ENCODE measurements around the gene CLEC16A. TPM values are rescaled to one million over a fixed set of nuclear protein-coding genes. Genes with fewer than 3 reads are reported as not detected.

The CLEC16A gene
- total and polyA plus RNA-seq, 9 of the 15 experiments (the other 6 are each of a cell fraction or from before 2014, with no cell fraction given) = 1.00 to 22.3 (median 10.0) TPM

GRCh38 chr16:11193494-11193893 lies 249.1 kb downstream of the CLEC16A start (continued):
- no peak for TF ChIP-seq FOXP4 (CRISPR knock-in tag; IDR thresholded peaks at IDR 0.05; ENCODE audit: borderline replicate concordance)

- DNase-seq (ENCODE audit: extremely low read depth in 1 of 4, low spot score in 3 of 4) (no peak), ATAC-seq (no peak), FAIRE-seq (no peak)
- Histone ChIP-seq H3K4me1 (replicated peaks in 1 of 2; ENCODE audit: control insufficient read depth in 2 of 2, insufficient read depth in 2 of 2, low read length in 2 of 2) (peaks cover 14 to 28% of the 10 kb centered on the region in 2 experiments), H3K4me2 (ENCODE audit: insufficient read depth, low read length) (no peak overlapping the region), H3K36me3 (ENCODE audit: control insufficient read depth, insufficient read depth, low read length) (no peaks in the 10 kb centered on the region), H4K20me1 (replicated peaks; ENCODE audit: control insufficient read depth, insufficient read depth, low read length) (no peaks in the 10 kb centered on the region), H3K9me3 (replicated peaks; ENCODE audit: control insufficient read depth, insufficient read depth, low read depth, low read length) (no peaks in the 10 kb centered on the region), H3K4me3 (no peak overlapping the region), H3K9ac (ENCODE audit: insufficient read depth in 1 of 2, low read depth in 2 of 2, low read length in 2 of 2) (no peak overlapping the region), H3K9me1 (ENCODE audit: control insufficient read depth, insufficient read depth, low read length) (no peaks in the 10 kb centered on the region), H3K27me3 (ENCODE audit: control insufficient read depth in 2 of 2, insufficient read depth in 2 of 2, low read length in 2 of 2) (no peaks in the 10 kb centered on the region), H3K79me2 (ENCODE audit: control insufficient read depth, insufficient read depth, low read length) (no peaks in the 10 kb centered on the region), H3K27ac (ENCODE audit: extremely low read depth, low read depth, low read length) (no peak overlapping the region), H2AFZ (ENCODE audit: low read depth, low read length) (peak overlapping the region; percentile 1; the same call in 1 of the 2 replicates)
- ChIA-PET POLR2A (interaction anchor here (0.6 to 1.8 kb wide), 6 partner anchors 11 to 175 kb away, joined by 3 to 7 read pairs (median 4); partner anchors contain the start of gene SOCS1), CTCF (ENCODE audit: low intra/inter-chr PET ratio) (no interaction called here)
- intact Hi-C loops (cut with micrococcal nuclease) = no loop called here
- no TSS peak for BruUV-seq (replicated peaks)
- 63% methylated on average over 5 of the region's 5 CpGs for WGBS (ENCODE audit: insufficient coverage, low coverage, missing lambda C conversion rate)
- in situ Hi-C loops (cut with MboI) = no loop called here
- TF ChIP-seq YY1 (IDR thresholded peaks at IDR 0.05; ENCODE audit: borderline replicate concordance in 1 of 3, control insufficient read depth in 1 of 3, extremely low read depth in 1 of 3, insufficient read depth in 3 of 3, insufficient read length in 1 of 3, insufficient replicate concordance in 2 of 3, low read depth in 1 of 3, low read length in 2 of 3) (peak in 1 of 3 experiments; percentile 34), MAZ (CRISPR knock-in tag; conservative IDR thresholded peaks at IDR 0.05 in 1 of 2, IDR thresholded peaks at IDR 0.05 in 1 of 2) (no peak), KDM2B (CRISPR knock-in tag; IDR thresholded peaks at IDR 0.05) (no peak), HCFC1 (IDR thresholded peaks at IDR 0.05; ENCODE audit: low read depth, low read length) (no peak), TFAP4 (CRISPR knock-in tag; IDR thresholded peaks at IDR 0.05; ENCODE audit: borderline replicate concordance) (no peak)
These were observed 250.5 kb downstream of the CLEC16A start for GRCh38 chr16:11194913-11195312.

All from K562 (cell line).